ENCODE results near the gene TTF1.
A peak's percentile ranks its signal among the peaks of the same experiment; 100 is the strongest.

Gene TTF1

GRCh38 chr9:132411091-132411508 lies 4.5 kb upstream of the TTF1 start:
- H3K4me3 ChIP-seq (ENCODE audit: low read depth, low read length) = no peak overlapping the region
- TF ChIP-seq CTCF (IDR thresholded peaks at IDR 0.05; ENCODE audit: low read depth, low read length) = peak; percentile 85
- no peaks in the 10 kb centered on the region for H3K36me3 ChIP-seq
- peak; percentile 86 for DNase-seq
- no peak overlapping the region for H3K27ac ChIP-seq
- H3K27me3 ChIP-seq (ENCODE audit: insufficient read depth, low read depth, severe bottlenecking) = peaks cover 20% of the 10 kb centered on the region
- no peaks in the 10 kb centered on the region for H3K9me3 ChIP-seq (ENCODE audit: severe bottlenecking)

GRCh38 chr9:132410642-132411041 lies 4.0 kb upstream of the TTF1 start:
- H3K9me3 ChIP-seq (ENCODE audit: severe bottlenecking) = no peaks in the 10 kb centered on the region
- TF ChIP-seq CTCF (IDR thresholded peaks at IDR 0.05; ENCODE audit: low read depth, low read length) = no peak
- DNase-seq = no peak
- H3K27ac ChIP-seq = no peak overlapping the region
- H3K4me3 ChIP-seq (ENCODE audit: low read depth, low read length) = peak overlapping the region; percentile 45; the same call in 1 of the 2 replicates
- peaks cover 20% of the 10 kb centered on the region for H3K27me3 ChIP-seq (ENCODE audit: insufficient read depth, low read depth, severe bottlenecking)
- no peaks in the 10 kb centered on the region for H3K36me3 ChIP-seq

GRCh38 chr9:132409828-132410528 lies 3.3 kb upstream of the TTF1 start, which contains the start of gene CFAP77:
Gene CFAP77 (plus strand): TSS chr9:132410211. CDS start chr9:132410272, 61 bp downstream.
- DNase-seq = peak; percentile 54
- no peak for TF ChIP-seq CTCF (IDR thresholded peaks at IDR 0.05; ENCODE audit: low read depth, low read length)
- Histone ChIP-seq H3K27me3 (ENCODE audit: insufficient read depth, low read depth, severe bottlenecking) (peaks cover 20% of the 10 kb centered on the region), H3K27ac (no peak within 1 kb of the TSS), H3K4me3 (ENCODE audit: low read depth, low read length) (peak within 1 kb of the TSS; percentile 45), H3K36me3 (no peaks in the 10 kb centered on the region), H3K9me3 (ENCODE audit: severe bottlenecking) (no peaks in the 10 kb centered on the region)

- no peak overlapping the region for H3K27ac ChIP-seq
- no peak for TF ChIP-seq CTCF (IDR thresholded peaks at IDR 0.05; ENCODE audit: low read depth, low read length)
- H3K4me3 ChIP-seq (ENCODE audit: low read depth, low read length) = no peak overlapping the region
- H3K27me3 ChIP-seq (ENCODE audit: insufficient read depth, low read depth, severe bottlenecking) = peaks cover 20% of the 10 kb centered on the region
- DNase-seq = no peak
- no peaks in the 10 kb centered on the region for H3K9me3 ChIP-seq (ENCODE audit: severe bottlenecking)
- H3K36me3 ChIP-seq = peaks cover 8% of the 10 kb centered on the region
These were observed 1.9 kb upstream of the TTF1 start for GRCh38 chr9:132408521-132408920.

GRCh38 chr9:132407196-132407595 lies 556 bp upstream of the TTF1 start:
- Histone ChIP-seq H3K27ac (no peak overlapping the region), H3K9me3 (ENCODE audit: severe bottlenecking) (no peaks in the 10 kb centered on the region), H3K36me3 (peaks cover 21% of the 10 kb centered on the region), H3K27me3 (ENCODE audit: insufficient read depth, low read depth, severe bottlenecking) (peaks cover 20% of the 10 kb centered on the region), H3K4me3 (ENCODE audit: low read depth, low read length) (peak overlapping the region; percentile 75)
- no peak for DNase-seq
- no peak for TF ChIP-seq CTCF (IDR thresholded peaks at IDR 0.05; ENCODE audit: low read depth, low read length)
